ENCODE data around the gene CSNK1A1. TPM values are rescaled to one million over a fixed set of nuclear protein-coding genes. Genes with fewer than 3 reads are reported as not detected.
A peak's percentile ranks its signal among the peaks of the same experiment; 100 is the strongest.
"Not testable (repeated sequence)": the region's sequence is repeated elsewhere in the genome, so short reads cannot be mapped to it uniquely, and the experiment has no call there.

CSNK1A1 gene
- total RNA-seq, 1 experiment from 2014 or later: 247 TPM

GRCh38 chr5:149529463-149529862 is 21.8 kb downstream of the CSNK1A1 start:
- no peak for DNase-seq (ENCODE audit: low read depth)

DNA sequence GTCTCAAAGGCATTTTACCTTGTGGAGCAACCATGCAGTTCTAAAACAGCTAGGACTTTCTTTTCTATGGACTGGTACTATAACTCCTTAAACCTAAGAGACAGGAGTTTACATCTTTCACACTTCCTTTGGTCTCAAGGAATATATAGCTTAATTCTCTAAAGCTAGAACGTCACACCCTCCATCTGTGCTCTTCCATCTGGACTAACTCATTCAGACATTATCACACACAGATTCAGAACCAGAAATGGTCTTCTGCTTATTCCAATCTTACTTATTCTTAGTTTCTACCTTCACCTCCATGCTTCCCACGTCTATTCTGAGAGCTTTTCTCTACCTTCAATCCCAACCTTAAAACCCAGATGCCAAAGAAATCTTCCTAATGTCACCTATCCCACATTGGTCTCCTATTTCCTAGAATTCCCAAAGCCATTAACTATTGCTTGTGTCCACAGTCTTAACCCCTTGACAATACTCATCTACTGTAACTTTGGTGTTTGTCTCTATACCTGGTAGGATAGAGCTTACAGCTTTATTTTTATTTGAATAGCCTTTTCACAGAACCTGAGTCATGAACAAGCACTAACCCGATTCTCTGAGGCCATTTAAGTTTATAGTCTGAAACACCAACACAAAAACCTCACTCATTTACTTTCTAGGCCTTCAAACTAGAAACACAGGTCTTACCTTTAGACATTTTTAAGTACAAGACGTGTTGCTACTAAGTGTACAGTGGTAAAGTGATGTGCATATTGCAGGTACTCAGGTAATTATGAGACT is 22.8 kb downstream of the CSNK1A1 start:
- no peak for DNase-seq (ENCODE audit: low read depth)

GRCh38 chr5:149526845-149527590 is 24.2 kb downstream of the CSNK1A1 start:
- DNase-seq (ENCODE audit: low read depth): no peak

GRCh38 chr5:149521739-149522685 is 29.2 kb downstream of the CSNK1A1 start:
- DNase-seq (ENCODE audit: low read depth): no peak

GRCh38 chr5:149519601-149520000 is 31.6 kb downstream of the CSNK1A1 start:
- no peak for DNase-seq (ENCODE audit: low read depth)

- DNase-seq (ENCODE audit: low read depth): no peak
Measured at GRCh38 chr5:149518620-149519019, 32.6 kb downstream of the CSNK1A1 start.

GRCh38 chr5:149517461-149518122 is 33.6 kb downstream of the CSNK1A1 start:
- no peak for DNase-seq (ENCODE audit: low read depth)

- no peak for DNase-seq (ENCODE audit: low read depth)
Measured at GRCh38 chr5:149514512-149514911, 36.7 kb downstream of the CSNK1A1 start.

GRCh38 chr5:149513372-149513947 is 37.8 kb downstream of the CSNK1A1 start:
- not testable (repeated sequence) for DNase-seq (ENCODE audit: low read depth)

GRCh38 chr5:149510136-149510535 is 41.1 kb downstream of the CSNK1A1 start:
- DNase-seq (ENCODE audit: low read depth): no peak

GRCh38 chr5:149504677-149505076 is 46.6 kb downstream of the CSNK1A1 start:
- no peak for DNase-seq (ENCODE audit: low read depth)

DNA sequence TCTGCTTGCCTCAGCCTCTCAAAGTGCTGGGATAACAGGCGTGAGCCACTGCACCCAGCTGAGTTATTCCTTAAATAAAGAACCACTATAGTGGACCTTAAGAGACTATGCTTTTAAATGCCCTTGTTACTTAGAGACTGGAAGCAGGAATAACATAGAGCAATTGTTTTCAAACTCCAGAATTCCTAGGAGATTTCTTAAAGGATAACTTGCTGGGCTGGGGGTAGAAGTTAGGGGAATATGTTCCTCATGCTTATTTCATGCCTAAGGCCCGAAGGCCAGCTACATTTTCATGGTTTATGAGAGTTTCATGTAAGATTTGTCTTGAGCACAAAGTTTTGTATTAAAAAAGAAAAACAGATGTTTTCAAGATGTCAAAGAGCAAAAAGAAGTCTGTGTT is 48.2 kb downstream of the CSNK1A1 start:
- DNase-seq (ENCODE audit: low read depth): no peak

DNA sequence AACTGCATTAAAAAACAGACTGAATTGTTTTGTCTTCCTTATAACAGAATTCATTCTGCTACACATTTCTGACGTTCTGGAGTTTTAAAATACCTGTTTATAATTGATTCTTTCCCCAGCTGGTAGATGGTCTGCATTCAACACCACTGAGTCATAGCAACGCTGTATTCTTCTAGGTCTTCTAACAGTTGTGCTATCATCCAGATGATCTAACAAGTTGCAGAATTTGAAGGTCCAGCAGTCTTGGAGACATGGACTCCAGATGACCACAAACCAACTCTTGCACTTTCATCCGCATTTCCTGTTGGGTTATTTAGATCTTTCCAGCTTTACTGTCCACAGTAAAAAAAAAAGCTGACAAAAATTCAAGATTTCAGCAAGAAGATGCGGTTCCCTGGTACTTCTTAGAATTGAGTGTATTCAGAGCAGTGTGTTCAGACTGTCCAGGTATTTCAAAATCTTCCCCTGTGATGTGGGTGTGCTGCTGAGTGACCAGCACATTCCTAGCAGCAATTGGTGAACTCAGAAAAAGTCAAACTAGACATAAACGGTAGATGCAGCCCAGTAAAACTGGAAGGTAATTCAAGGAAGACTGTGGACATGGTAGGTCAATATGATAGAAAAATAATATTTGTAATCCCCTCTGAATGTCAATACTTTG is 50.2 kb downstream of the CSNK1A1 start:
- DNase-seq (ENCODE audit: low read depth): peak; percentile 88

GRCh38 chr5:149498724-149499336 is 52.4 kb downstream of the CSNK1A1 start:
- no peak for DNase-seq (ENCODE audit: low read depth)

DNA sequence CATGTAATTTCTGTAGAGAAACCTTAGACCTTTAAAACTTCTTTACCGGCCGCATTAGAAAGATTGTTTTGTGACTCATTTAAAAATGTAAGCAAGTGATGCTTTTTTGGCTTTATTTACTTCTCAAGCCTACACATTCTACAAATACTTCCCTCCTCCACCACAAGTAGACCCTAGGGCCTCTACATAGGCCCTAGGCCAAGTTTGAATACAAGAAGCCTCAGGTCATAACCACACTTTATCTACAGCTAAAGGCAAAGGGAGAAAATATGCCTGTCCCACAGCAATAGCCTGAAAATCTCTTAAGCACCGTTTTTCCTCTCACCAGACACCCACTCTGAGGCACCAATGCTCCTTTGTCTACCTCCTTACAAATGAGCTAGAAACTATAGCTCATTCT is 53.9 kb downstream of the CSNK1A1 start:
- DNase-seq (ENCODE audit: low read depth): peak; percentile 80

- no peak for DNase-seq (ENCODE audit: low read depth)
Measured at GRCh38 chr5:149496917-149497316, 54.3 kb downstream of the CSNK1A1 start.

DNA sequence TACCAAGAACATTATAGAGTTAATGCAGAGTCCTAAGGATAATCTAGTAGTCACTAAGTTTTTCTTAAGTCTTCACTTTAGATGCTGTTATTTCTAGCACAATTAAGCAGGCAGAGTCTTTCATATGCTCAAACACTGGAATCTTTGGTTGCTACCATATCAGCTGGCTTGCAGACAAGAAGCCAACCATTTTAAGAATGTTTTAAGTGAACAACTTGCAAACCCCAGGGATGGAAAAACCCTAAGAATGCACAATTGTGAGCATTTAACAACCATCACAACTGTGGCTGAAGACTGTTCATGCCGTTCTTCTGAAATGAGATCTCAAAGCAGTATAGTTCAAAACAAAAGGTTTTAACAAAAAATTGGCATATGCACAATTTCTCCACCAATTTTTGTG is 55.1 kb downstream of the CSNK1A1 start:
- DNase-seq (ENCODE audit: low read depth): no peak

DNA sequence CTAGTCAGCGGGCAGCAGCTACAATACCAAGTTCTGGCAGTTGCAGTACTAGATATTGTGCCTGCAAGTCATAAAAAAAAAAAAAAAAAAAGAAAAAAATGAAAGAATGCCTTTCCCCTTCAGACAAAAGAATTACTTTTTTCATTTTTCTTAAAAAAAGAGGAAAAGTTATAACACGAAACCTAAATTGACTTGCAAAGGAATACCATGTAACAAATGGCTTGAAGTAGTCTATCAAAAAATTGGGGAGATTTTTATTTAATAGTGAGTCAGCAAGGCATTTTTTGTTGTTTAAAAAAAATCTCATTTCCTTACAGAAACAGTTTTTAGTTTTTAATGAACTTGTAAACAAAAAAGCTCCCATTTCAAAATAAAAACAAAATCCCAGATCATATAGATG is 55.6 kb downstream of the CSNK1A1 start:
- DNase-seq (ENCODE audit: low read depth): no peak

- DNase-seq (ENCODE audit: low read depth): no peak
Measured at GRCh38 chr5:149493316-149493715, 57.9 kb downstream of the CSNK1A1 start.

GRCh38 chr5:149492781-149493180 is 58.5 kb downstream of the CSNK1A1 start:
- DNase-seq (ENCODE audit: low read depth): no peak
